K562 (cell line): ENCODE data around the gene STPG2.

ENCODE experiments used
- BRCA1 ChIP-seq, 2 experiments: fragments of 450-650 bp in 1 of 2; sonication (generic) in 1 of 2; formaldehyde crosslinking in 1 of 2; IDR thresholded peaks; 2 replicates each; pipeline versions ENCODE4 v1.5.0 to v1.6.1; 2017 to 2020; ENCODE audit warnings: mild to moderate bottlenecking in 1 of 2, missing genetic modification reagents in 1 of 2
- ELF4 ChIP-seq: fragments of 450-650 bp; formaldehyde crosslinking; IDR thresholded peaks from 2 replicates; pipeline ENCODE4 v1.4.0; 2022; ENCODE audit warnings: missing genetic modification characterization
- EZH2 ChIP-seq: IDR thresholded peaks from 2 replicates; pipeline ENCODE4 v1.6.1; 2012; ENCODE audit warnings: low read depth, mild to moderate bottlenecking, inconsistent platforms, low read length, borderline replicate concordance
- TSHZ1 ChIP-seq: fragments of 250-450 bp; sonication (Bioruptor Pico); IDR thresholded peaks from 2 replicates; pipeline ENCODE4 v1.4.0; 2020; ENCODE audit warnings: mild to moderate bottlenecking, moderate library complexity
- ZHX1 ChIP-seq: fragments of 150-350 bp; conservative IDR thresholded peaks from 2 replicates; pipeline ENCODE4 v1.6.1; 2014; ENCODE audit warnings: low read length

GRCh38 chr4:97938141-97938540, 205.1 kb downstream of the STPG2 start:
- no peak for TF ChIP-seq TSHZ1 (CRISPR knock-in tag)
- TF ChIP-seq BRCA1 (IDR thresholded peaks at IDR 0.05): no peak
- TF ChIP-seq BRCA1 (CRISPR knock-in tag; IDR thresholded peaks at IDR 0.05): no peak
- no peak for TF ChIP-seq EZH2
- no peak for TF ChIP-seq ELF4
- no peak for TF ChIP-seq ZHX1
